ENCODE data around the gene MAG.
A peak's percentile ranks its signal among the peaks of the same experiment; 100 is the strongest.

The MAG gene

GRCh38 chr19:35266520-35267352 lies 25.2 kb upstream of the MAG start:
- peaks cover 28% of the 10 kb centered on the region for H3K4me1 ChIP-seq (ENCODE audit: control insufficient read depth, insufficient read depth, low read depth, low read length)
- WGBS, result 75% methylated on average over 32 of the region's 39 CpGs
- no peak for DNase-seq

DNA sequence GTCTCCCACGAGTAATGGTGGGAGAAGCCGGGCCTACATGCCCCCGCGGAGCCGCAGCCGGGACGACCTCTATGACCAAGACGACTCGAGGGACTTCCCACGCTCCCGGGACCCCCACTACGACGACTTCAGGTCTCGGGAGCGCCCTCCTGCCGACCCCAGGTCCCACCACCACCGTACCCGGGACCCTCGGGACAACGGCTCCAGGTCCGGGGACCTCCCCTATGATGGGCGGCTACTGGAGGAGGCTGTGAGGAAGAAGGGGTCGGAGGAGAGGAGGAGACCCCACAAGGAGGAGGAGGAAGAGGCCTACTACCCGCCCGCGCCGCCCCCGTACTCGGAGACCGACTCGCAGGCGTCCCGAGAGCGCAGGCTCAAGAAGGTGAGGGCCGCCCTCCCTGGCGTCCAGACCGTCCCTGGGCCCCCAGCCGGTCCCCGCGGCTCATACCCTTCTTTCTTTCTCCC lies 24.6 kb upstream of the MAG start:
- peaks cover 32% of the 10 kb centered on the region for H3K79me1 ChIP-seq (replicated peaks; ENCODE audit: low read length, poor library complexity, severe bottlenecking)
- no peaks in the 10 kb centered on the region for H3K9me3 ChIP-seq (ENCODE audit: control insufficient read depth, low read length)
- 13% methylated on average over 21 of the region's 40 CpGs for WGBS
- H3K4me3 ChIP-seq (ENCODE audit: insufficient read depth in 1 of 2, low read depth in 1 of 2, low read length in 2 of 2), result peak overlapping the region; percentile 70 to 90
- peak overlapping the region; percentile 79 for H2AK5ac ChIP-seq (ENCODE audit: low read length, severe bottlenecking)
- H2BK5ac ChIP-seq (ENCODE audit: low read depth, low read length, poor library complexity, severe bottlenecking), result peak overlapping the region; percentile 47
- H3K4me2 ChIP-seq (ENCODE audit: low read length, poor library complexity, severe bottlenecking), result peak overlapping the region; percentile 96
- peak overlapping the region; percentile 89 for H3K9ac ChIP-seq (ENCODE audit: low read length)
- peak overlapping the region; percentile 71 to 89 for H3K18ac ChIP-seq (ENCODE audit: low read depth in 1 of 2, low read length in 2 of 2)
- H3K27me3 ChIP-seq (ENCODE audit: control insufficient read depth in 1 of 2, insufficient read depth in 1 of 2, low read length in 2 of 2), result peaks cover 1 to 3% of the 10 kb centered on the region in 2 experiments
- H2BK15ac ChIP-seq (ENCODE audit: low read depth, poor library complexity, severe bottlenecking), result no peak overlapping the region
- H3K27ac ChIP-seq (ENCODE audit: low read length, poor library complexity, severe bottlenecking), result peak overlapping the region; percentile 69
- peak overlapping the region; percentile 88 for H4K8ac ChIP-seq (ENCODE audit: low read length)
- DNase-seq, result peak; percentile 3
- peak overlapping the region; percentile 86 for H2BK120ac ChIP-seq (ENCODE audit: low read depth, low read length)
- H2BK12ac ChIP-seq (ENCODE audit: low read length in 2 of 2), result no peak overlapping the region
- peaks cover 30 to 38% of the 10 kb centered on the region in 2 experiments for H3K36me3 ChIP-seq (ENCODE audit: control insufficient read depth in 1 of 2, insufficient read depth in 2 of 2, low read depth in 1 of 2, low read length in 2 of 2)
- H2AFZ ChIP-seq (ENCODE audit: low read depth, low read length), result no peak overlapping the region
- peak overlapping the region; percentile 0 to 97 for H3K23ac ChIP-seq (ENCODE audit: low read length in 2 of 2)
- peak overlapping the region; percentile 99 for H3K4ac ChIP-seq (ENCODE audit: low read depth in 1 of 2, low read length in 2 of 2)
- H3K4me1 ChIP-seq (ENCODE audit: control insufficient read depth, insufficient read depth, low read depth, low read length), result peaks cover 27% of the 10 kb centered on the region
- H4K91ac ChIP-seq (ENCODE audit: low read length), result peak overlapping the region; percentile 80
- H3K14ac ChIP-seq (ENCODE audit: low read length in 2 of 2), result peak overlapping the region in 1 of 2 experiments; percentile 93

More at GRCh38 chr19:35266520-35267352, 25.2 kb upstream of the MAG start:
- Histone ChIP-seq H3K27me3 (ENCODE audit: control insufficient read depth in 1 of 2, insufficient read depth in 1 of 2, low read length in 2 of 2) (peaks cover 8% of the 10 kb centered on the region in 2 experiments), H3K4me2 (ENCODE audit: low read length, poor library complexity, severe bottlenecking) (peak overlapping the region; percentile 96), H3K27ac (ENCODE audit: low read length, poor library complexity, severe bottlenecking) (no peak overlapping the region), H3K4me3 (ENCODE audit: insufficient read depth in 1 of 2, low read depth in 1 of 2, low read length in 2 of 2) (peak overlapping the region; percentile 70 to 90), H2AFZ (ENCODE audit: low read depth, low read length) (no peak overlapping the region), H3K23ac (ENCODE audit: low read length in 2 of 2) (peak overlapping the region in 1 of 2 experiments; percentile 84), H2BK12ac (ENCODE audit: low read length in 2 of 2) (no peak overlapping the region), H4K91ac (ENCODE audit: low read length) (peak overlapping the region; percentile 80), H2BK5ac (ENCODE audit: low read depth, low read length, poor library complexity, severe bottlenecking) (no peak overlapping the region), H3K36me3 (ENCODE audit: control insufficient read depth in 1 of 2, insufficient read depth in 2 of 2, low read depth in 1 of 2, low read length in 2 of 2) (peaks cover 24 to 32% of the 10 kb centered on the region in 2 experiments), H3K9ac (ENCODE audit: low read length) (peak overlapping the region; percentile 89), H4K8ac (ENCODE audit: low read length) (peak overlapping the region; percentile 88), H3K14ac (ENCODE audit: low read length in 2 of 2) (peak overlapping the region in 1 of 2 experiments; percentile 93), H2BK120ac (ENCODE audit: low read depth, low read length) (peak overlapping the region; percentile 86), H3K9me3 (ENCODE audit: control insufficient read depth, low read length) (no peaks in the 10 kb centered on the region), H3K79me1 (replicated peaks; ENCODE audit: low read length, poor library complexity, severe bottlenecking) (peaks cover 26% of the 10 kb centered on the region), H2BK15ac (ENCODE audit: low read depth, poor library complexity, severe bottlenecking) (no peak overlapping the region), H3K4ac (ENCODE audit: low read depth in 1 of 2, low read length in 2 of 2) (peak overlapping the region; percentile 99), H2AK5ac (ENCODE audit: low read length, severe bottlenecking) (no peak overlapping the region), H3K18ac (ENCODE audit: low read depth in 1 of 2, low read length in 2 of 2) (peak overlapping the region; percentile 71 to 89)

DNA sequence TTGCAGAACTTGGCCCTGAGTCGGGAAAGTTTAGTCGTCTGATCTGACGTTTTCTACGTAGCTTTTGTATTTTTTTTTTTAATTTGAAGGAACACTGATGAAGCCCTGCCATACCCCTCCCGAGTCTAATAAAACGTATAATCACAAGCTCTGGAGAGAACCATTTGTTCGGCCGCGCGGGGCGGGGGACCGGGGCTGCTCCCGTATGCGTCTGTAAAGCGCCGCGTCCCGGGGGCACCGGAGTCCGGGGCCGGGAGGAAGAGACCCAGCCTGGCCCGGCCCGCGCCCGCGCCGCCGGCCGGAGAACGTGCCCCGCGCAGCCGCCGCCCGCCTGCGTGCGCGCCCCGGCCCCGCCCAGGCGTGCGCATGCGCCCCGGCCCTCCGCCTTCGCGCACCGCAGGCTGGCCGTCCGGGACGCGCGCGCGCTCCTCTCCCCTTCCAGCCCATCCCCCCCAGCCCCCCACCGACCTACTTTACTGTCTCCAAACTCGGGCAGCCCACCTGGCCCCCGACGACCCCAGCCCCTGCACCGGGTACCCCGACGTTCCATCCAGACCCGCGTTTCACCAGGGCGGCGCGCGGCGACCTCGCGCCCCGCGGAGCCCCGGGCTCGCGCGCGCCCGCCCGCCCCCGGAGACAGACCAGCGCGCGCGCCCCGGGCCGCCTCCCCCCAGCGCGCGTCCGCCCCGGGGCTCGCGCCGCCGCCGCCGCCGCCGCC lies 24.0 kb upstream of the MAG start:
- peak overlapping the region; percentile 71 to 89 for H3K18ac ChIP-seq (ENCODE audit: low read depth in 1 of 2, low read length in 2 of 2)
- peaks cover 35 to 44% of the 10 kb centered on the region in 2 experiments for H3K36me3 ChIP-seq (ENCODE audit: control insufficient read depth in 1 of 2, insufficient read depth in 2 of 2, low read depth in 1 of 2, low read length in 2 of 2)
- H2AFZ ChIP-seq (ENCODE audit: low read depth, low read length), result no peak overlapping the region
- H2AK5ac ChIP-seq (ENCODE audit: low read length, severe bottlenecking), result no peak overlapping the region
- H2BK5ac ChIP-seq (ENCODE audit: low read depth, low read length, poor library complexity, severe bottlenecking), result peak overlapping the region; percentile 96
- H3K14ac ChIP-seq (ENCODE audit: low read length in 2 of 2), result peak overlapping the region in 1 of 2 experiments; percentile 93
- H3K23ac ChIP-seq (ENCODE audit: low read length in 2 of 2), result peak overlapping the region; percentile 0 to 97
- peak overlapping the region; percentile 88 to 90 for H3K4me3 ChIP-seq (ENCODE audit: insufficient read depth in 1 of 2, low read depth in 1 of 2, low read length in 2 of 2)
- H3K4me2 ChIP-seq (ENCODE audit: low read length, poor library complexity, severe bottlenecking), result peak overlapping the region; percentile 96
- H3K9me3 ChIP-seq (ENCODE audit: control insufficient read depth, low read length), result no peaks in the 10 kb centered on the region
- peak; percentile 63 for DNase-seq
- peak overlapping the region; percentile 88 for H4K8ac ChIP-seq (ENCODE audit: low read length)
- H3K4me1 ChIP-seq (ENCODE audit: control insufficient read depth, insufficient read depth, low read depth, low read length), result peaks cover 29% of the 10 kb centered on the region
- H3K27ac ChIP-seq (ENCODE audit: low read length, poor library complexity, severe bottlenecking), result peak overlapping the region; percentile 77
- H2BK12ac ChIP-seq (ENCODE audit: low read length in 2 of 2), result peak overlapping the region in 1 of 2 experiments; percentile 24
- peak overlapping the region; percentile 89 for H3K9ac ChIP-seq (ENCODE audit: low read length)
- WGBS, result under 1% methylated on average over 40 of the region's 100 CpGs
- peak overlapping the region; percentile 86 for H2BK120ac ChIP-seq (ENCODE audit: low read depth, low read length)
- no peak overlapping the region for H2BK15ac ChIP-seq (ENCODE audit: low read depth, poor library complexity, severe bottlenecking)
- H3K79me1 ChIP-seq (replicated peaks; ENCODE audit: low read length, poor library complexity, severe bottlenecking), result peaks cover 37% of the 10 kb centered on the region
- no peaks in the 10 kb centered on the region for H3K27me3 ChIP-seq (ENCODE audit: control insufficient read depth in 1 of 2, insufficient read depth in 1 of 2, low read length in 2 of 2)
- peak overlapping the region; percentile 99 for H3K4ac ChIP-seq (ENCODE audit: low read depth in 1 of 2, low read length in 2 of 2)
- peak overlapping the region; percentile 74 for H4K91ac ChIP-seq (ENCODE audit: low read length)

Measured in mesenchymal stem cell (in vitro differentiated cells and primary cell).